ENCODE results near the gene SCAF1. TPM values are rescaled to one million over a fixed set of nuclear protein-coding genes. Genes with fewer than 3 reads are reported as not detected.

The SCAF1 gene
- total and polyA plus RNA-seq, 9 of the 15 experiments (the other 6 are each of a cell fraction or from before 2014, with no cell fraction given), result 0.20 to 79.0 (median 4.9) TPM

DNA sequence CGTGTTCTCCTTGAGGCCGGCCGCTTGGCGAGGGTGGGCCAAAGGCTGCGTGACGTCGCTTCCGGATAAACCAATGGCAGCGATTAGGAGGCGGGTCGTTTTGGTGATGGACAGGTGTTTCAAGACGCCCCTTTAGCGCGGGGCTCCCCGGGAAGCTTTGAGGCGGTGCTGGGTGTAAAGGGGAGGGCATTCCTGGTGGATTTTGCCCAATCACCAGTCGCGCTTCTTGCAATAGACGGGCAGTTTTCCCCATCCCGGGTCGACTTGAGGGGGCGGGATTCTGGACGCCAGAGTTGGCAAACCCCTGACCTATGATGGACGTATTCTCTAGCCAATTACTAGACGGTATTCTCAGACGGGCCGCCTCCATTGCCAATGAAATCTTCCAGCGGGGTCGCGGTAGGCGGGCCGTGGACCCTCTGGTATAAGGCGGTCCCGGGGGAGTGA lies 34.8 kb downstream of the SCAF1 start (continued):
- TF ChIP-seq U2AF1 (optimal IDR thresholded peaks at IDR 0.05; ENCODE audit: low read depth, low read length), result no peak
- no peak for TF ChIP-seq ZZZ3 (IDR thresholded peaks at IDR 0.05)
- TF ChIP-seq, protein P1, sequence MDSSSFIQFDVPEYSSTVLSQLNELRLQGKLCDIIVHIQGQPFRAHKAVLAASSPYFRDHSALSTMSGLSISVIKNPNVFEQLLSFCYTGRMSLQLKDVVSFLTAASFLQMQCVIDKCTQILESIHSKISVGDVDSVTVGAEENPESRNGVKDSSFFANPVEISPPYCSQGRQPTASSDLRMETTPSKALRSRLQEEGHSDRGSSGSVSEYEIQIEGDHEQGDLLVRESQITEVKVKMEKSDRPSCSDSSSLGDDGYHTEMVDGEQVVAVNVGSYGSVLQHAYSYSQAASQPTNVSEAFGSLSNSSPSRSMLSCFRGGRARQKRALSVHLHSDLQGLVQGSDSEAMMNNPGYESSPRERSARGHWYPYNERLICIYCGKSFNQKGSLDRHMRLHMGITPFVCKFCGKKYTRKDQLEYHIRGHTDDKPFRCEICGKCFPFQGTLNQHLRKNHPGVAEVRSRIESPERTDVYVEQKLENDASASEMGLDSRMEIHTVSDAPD (CRISPR knock-in tag; IDR thresholded peaks at IDR 0.05), result no peak
- no peak for TF ChIP-seq NR1H2 (CRISPR knock-in tag; IDR thresholded peaks at IDR 0.05)
- no peak for TF ChIP-seq TCF3 (CRISPR knock-in tag; IDR thresholded peaks at IDR 0.05)
- TF ChIP-seq, protein P2, sequence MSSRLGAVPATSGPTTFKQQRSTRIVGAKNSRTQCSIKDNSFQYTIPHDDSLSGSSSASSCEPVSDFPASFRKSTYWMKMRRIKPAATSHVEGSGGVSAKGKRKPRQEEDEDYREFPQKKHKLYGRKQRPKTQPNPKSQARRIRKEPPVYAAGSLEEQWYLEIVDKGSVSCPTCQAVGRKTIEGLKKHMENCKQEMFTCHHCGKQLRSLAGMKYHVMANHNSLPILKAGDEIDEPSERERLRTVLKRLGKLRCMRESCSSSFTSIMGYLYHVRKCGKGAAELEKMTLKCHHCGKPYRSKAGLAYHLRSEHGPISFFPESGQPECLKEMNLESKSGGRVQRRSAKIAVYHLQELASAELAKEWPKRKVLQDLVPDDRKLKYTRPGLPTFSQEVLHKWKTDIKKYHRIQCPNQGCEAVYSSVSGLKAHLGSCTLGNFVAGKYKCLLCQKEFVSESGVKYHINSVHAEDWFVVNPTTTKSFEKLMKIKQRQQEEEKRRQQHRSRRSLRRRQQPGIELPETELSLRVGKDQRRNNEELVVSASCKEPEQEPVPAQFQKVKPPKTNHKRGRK (tag; IDR thresholded peaks at IDR 0.05), result no peak
- TF ChIP-seq POLR2AphosphoS2 (IDR thresholded peaks at IDR 0.05; ENCODE audit: low read length), result no peak
- no peak for TF ChIP-seq ETV1 (tag; conservative IDR thresholded peaks at IDR 0.05; ENCODE audit: low read depth)
- TF ChIP-seq RAD51 (IDR thresholded peaks at IDR 0.05; ENCODE audit: borderline replicate concordance, low read depth), result no peak
- TF ChIP-seq POLR2B (IDR thresholded peaks at IDR 0.05; ENCODE audit: low read depth, partially characterized antibody), result no peak
- 0 out of 2 replicates have a peak, but pooled peaks have one; percentile 1 for TF ChIP-seq ZNF143 (CRISPR knock-in tag; IDR thresholded peaks at IDR 0.05)
- TF ChIP-seq ZKSCAN8 (CRISPR knock-in tag; IDR thresholded peaks at IDR 0.05), result no peak
- peak; percentile 75; the same call in 1 of the 2 replicates for TF ChIP-seq C11orf30 (IDR thresholded peaks at IDR 0.05; ENCODE audit: low read depth)
- TF ChIP-seq ZNF24 (IDR thresholded peaks at IDR 0.05), result no peak
- TF ChIP-seq FUS (optimal IDR thresholded peaks at IDR 0.05; ENCODE audit: low read depth, low read length), result no peak
- TF ChIP-seq ZC3H8 (IDR thresholded peaks at IDR 0.05), result no peak
- no peak for TF ChIP-seq KDM2B (CRISPR knock-in tag; IDR thresholded peaks at IDR 0.05)
- TF ChIP-seq NRF1 (conservative IDR thresholded peaks at IDR 0.05 in 1 of 2, IDR thresholded peaks at IDR 0.05 in 1 of 2), result peak; percentile 71 to 78
- TF ChIP-seq SMAD2 (IDR thresholded peaks at IDR 0.05; ENCODE audit: low read depth, low read length), result no peak
- TF ChIP-seq, protein P3, sequence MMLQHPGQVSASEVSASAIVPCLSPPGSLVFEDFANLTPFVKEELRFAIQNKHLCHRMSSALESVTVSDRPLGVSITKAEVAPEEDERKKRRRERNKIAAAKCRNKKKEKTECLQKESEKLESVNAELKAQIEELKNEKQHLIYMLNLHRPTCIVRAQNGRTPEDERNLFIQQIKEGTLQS (IDR thresholded peaks at IDR 0.05), result no peak
- TF ChIP-seq, protein P3 (CRISPR knock-in tag; conservative IDR thresholded peaks at IDR 0.05), result peak; percentile 13; the same call in 1 of the 2 replicates
- peak; percentile 84 for TF ChIP-seq CREB1 (IDR thresholded peaks at IDR 0.05)
- TF ChIP-seq CREB1 (CRISPR knock-in tag; IDR thresholded peaks at IDR 0.05), result peak; percentile 94

Measured in K562 (cell line).